SH-SY5Y (cell line): ENCODE measurements around the gene NUDT8.

Experiments
- GATA2 ChIP-seq: IDR thresholded peaks from 2 replicates; pipeline ENCODE4 v1.6.1; 2011; ENCODE audit warnings: mild to moderate bottlenecking, low read depth, low read length
- GATA3 ChIP-seq: IDR thresholded peaks from 2 replicates; pipeline ENCODE4 v1.6.1; 2011; ENCODE audit warnings: low read depth, mild to moderate bottlenecking, low read length, moderate library complexity

Gene NUDT8

DNA sequence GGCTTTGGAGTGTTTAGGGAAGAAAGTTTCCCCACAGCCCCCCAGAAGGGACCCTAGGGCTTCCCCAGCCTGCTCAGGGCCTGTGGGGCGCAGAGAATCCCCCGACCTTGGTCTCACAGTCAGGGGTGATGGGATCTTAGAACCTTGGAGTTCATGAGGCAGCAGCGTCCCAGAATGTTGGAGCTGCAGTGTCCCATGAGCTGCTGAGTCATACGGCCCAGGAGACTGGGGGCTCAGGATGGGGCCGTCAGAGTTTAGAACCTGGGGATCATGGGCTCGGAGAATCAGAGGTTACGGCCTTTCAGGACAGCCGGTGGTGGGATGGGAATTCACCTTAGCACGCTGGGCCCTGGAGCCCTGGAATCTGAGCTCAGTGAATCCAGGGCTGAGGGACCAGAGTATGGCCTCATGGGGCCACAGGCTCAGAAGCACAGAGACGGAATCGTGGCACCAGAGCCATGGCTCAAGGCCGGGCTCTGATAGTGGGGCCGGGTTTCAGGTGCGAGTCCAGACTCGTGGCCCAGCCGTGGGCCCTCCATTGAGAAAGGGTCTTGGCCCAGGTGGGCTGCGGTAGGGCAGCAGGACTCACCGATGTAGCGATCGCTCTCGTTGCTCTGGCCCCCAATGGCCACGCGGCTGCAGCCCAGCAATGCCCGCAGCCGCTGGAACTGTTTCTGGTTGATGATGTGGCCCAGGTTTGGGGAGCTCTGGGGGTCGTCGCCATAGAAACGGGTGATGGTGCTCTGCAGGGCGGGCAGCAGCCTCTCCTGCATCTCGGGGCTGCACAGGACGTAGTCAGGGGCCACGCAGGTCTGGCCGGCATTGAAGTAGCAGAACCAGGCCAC is 35.2 kb upstream of the NUDT8 start:
- TF ChIP-seq GATA2 = no peak
- no peak for TF ChIP-seq GATA3

DNA sequence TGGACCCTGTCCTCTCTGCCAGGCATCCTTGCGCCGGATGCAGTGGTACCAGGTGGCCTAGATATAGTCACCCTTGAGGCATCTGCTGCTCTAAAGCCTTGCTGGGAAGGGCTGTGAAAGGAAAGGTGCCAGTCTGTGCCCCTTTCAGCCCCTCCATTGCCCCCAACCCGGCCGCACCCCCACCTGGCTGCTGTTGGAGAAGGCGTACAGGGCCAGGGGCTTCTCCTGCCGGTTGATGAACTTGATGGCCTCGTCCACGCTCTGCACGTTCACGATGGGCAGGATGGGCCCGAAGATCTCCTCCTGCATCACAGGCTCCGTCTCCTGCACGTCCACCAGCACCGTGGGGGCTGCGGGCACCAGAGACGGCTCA is 34.5 kb upstream of the NUDT8 start:
- TF ChIP-seq GATA2 (no peak), GATA3 (no peak)

DNA sequence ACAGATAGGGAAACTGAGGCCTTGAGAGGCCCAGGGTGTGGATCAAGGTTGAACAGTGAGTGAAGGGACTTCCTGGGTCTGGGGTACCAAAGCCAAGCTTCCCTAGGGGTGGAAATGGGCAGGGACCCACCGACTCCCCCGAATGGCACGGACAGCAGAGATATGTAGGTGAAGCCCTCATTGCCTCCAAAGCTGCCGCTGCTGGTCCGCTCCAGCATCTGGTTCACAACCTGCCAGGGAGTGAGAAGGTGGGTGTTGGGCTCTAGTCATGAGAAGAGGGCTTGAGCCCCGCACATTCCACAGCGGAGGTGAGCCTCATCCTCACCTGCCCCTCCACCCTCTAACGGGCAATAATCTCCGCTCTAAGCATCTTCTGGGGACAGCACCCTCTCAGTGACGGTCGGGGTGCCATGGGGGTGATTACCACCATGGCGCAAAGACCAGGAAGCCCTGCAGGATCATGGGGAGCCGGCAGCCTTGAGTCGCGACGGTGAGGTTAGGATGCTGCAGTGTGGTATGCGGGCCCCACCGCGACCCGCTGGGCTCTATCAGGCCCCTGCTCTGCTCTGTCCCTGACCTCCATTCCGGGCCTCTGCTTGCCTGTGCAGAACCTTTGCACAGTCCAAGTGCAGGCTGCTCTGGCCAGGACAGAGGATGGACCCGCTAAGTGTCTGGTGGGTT is 33.9 kb upstream of the NUDT8 start:
- TF ChIP-seq GATA3 = no peak
- no peak for TF ChIP-seq GATA2

DNA sequence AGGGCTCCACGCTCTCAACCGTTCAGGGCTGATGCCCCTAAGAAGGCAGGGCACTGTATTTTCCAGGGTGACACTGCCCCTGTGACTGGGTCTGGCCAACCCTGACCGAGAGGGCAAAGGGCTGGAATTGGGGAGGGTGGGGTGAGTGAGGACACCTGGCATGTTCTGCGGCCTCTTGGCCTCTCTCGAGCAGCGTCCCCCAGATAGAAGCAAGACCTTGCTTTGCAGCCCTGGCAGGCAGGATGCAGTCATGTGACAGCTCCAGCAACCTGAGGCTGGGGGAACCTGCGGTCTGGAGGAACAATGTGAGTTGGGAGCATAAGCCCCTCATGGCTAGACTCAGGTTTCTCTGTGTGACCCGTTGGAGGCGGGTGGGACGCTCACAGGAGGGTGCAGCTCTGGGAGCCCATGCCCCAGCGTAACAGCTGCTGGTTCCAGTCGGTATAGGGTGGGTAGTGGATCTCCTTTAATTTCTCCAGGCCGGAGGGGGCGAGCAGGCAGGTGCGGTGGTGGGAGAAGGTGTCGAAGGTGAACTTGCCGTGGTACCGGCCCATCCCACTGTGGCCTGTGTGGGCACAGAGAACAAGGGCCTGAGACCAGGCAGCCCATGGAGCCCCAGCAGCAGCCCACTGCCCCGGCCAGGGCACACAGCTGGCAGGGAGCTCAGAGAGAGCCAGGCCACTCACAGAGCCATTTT is 33.2 kb upstream of the NUDT8 start:
- TF ChIP-seq GATA2 (no peak), GATA3 (no peak)

DNA sequence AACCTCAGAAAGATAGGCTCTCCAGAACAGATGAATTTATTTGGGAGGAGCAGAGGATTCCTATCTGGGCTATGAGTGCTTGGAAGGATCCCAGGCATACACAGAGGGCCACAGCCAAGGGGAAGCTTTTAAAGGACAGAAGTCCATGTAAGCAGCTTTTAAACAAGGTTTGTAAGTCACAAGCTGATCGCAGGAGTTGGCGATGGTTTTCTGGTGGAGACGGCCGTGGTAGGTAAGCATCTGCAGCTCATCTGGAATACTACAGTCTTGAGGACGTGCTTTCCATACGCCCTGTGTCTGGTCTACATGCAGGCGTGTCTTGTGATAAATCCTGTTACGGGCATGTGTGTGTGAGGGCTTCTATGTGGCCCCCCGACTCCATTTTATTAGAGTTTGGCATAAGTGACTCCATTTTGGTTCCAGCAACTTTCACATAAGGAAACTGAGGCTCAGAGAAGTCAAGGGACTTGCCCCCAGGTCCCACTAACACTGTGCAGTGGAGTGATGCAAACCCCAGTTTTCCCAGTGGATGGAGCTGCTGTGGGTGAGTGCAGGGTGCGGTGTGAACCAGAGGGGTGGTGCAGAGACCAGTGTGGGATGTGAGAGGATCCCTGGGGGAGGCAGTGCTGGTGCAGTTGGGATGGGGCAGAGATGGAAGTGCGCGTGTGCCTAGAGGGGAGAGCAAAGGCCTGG is 32.6 kb upstream of the NUDT8 start:
- TF ChIP-seq GATA2 (no peak), GATA3 (no peak)

DNA sequence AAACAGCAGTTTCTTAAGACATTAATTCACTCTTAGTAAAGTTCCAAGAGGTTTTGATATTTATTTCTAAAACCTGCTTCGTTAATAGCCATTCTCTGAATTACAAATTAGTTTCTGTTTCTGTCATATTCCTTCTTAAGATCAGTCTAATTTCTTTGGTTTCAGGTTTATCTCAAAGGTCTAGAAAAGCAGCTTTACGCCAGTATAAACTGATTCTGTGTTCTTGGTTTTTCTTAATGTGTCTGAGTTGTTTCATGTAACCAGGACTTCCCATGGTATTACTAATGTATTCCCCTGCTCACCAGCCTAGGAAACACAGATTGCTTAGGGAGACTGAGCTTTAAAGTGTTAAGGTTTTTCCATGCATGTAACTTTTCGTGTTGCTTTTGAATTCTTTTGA is 27.6 kb upstream of the NUDT8 start:
- TF ChIP-seq GATA2 = no peak
- TF ChIP-seq GATA3 = no peak

DNA sequence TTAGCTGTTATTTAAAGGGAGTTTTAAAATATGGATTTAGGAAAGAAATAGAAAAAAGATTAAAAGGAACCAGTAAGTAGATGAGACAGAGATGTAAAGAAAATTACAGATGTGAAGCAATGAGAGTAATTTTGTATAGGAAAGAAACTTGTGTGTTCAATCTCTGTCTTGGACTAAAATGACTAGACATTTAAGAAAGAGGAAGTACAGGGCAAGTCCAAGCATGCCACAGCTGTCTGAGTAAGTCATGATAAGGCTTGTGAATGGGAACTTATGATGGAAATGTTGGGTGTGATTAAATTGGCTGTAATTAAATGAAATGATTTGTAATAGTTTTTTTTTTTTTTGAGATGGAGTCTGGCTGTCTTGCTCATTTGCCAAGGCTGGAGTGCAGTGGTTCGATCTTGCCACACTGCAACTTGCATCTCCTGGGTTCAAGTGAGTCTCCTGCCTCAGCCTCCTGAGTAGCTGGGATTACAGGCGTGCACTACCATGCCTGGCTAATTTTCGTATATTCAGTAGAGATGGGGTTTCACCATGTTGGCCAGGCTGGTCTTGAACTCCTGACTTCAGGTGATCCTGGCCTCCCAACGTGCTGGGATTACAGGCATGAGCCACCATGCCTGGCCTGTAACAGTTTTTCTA is 26.7 kb upstream of the NUDT8 start:
- TF ChIP-seq GATA2 = no peak
- TF ChIP-seq GATA3 = no peak

DNA sequence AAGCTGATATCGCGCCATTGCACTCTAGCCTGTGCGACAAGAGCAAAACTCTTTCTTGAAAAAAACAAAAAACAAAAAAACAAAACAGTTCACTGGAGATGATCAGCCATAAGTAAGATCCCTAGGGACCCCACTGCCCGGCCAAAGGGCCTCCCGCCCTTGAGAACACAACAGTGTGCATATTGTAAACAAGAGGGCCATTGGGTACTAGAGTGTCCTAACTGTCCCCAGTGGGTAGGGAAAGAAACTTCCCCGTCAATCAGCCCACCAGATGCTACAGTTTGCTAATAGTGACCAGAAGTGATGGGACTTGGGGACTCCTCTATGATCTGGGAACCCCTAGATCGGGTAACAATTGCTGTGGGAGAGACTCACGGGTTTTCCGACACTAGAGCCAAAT is 24.5 kb upstream of the NUDT8 start:
- no peak for TF ChIP-seq GATA3
- TF ChIP-seq GATA2 = no peak

DNA sequence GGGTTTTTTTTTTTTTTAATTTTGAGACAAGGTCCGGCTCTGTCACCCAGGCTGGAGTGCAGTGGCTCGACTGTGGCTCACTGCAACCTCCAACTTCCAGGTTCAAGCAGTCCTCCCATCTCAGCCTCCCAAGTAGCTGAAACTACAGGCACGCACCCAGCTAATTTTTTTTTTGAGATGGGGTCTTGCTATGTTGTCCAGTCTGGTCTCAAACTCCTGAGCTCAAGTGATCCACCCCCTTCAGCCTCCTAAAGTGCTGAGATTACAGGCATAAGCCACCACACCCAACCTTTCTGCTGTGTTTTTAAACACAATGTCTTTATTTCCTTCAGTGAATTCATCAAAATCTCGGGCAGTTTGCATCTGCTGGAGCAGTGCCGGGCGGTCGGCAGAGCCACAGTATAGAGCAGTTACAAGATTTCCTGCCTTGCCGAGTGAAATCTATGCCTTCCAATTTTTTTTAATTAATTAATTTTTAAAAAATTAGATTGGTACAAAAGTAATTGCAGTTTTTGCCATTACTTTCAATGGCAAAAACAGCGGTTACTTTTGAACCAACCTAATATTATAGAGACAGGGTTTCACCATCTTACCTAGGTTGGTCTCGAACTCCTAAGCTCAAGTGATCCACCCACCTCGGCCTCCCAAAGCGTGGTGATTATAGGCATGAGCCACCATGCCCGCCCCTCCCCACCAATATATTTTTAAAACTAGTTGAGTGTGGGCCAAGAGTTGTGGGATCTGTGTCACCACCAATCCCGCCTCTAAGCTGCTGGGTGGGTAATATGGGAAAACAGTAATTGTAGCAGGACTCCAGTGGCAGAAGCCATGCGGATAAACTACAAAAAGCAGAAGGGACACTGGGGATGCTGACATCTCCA is 23.5 kb upstream of the NUDT8 start:
- no peak for TF ChIP-seq GATA2
- no peak for TF ChIP-seq GATA3

DNA sequence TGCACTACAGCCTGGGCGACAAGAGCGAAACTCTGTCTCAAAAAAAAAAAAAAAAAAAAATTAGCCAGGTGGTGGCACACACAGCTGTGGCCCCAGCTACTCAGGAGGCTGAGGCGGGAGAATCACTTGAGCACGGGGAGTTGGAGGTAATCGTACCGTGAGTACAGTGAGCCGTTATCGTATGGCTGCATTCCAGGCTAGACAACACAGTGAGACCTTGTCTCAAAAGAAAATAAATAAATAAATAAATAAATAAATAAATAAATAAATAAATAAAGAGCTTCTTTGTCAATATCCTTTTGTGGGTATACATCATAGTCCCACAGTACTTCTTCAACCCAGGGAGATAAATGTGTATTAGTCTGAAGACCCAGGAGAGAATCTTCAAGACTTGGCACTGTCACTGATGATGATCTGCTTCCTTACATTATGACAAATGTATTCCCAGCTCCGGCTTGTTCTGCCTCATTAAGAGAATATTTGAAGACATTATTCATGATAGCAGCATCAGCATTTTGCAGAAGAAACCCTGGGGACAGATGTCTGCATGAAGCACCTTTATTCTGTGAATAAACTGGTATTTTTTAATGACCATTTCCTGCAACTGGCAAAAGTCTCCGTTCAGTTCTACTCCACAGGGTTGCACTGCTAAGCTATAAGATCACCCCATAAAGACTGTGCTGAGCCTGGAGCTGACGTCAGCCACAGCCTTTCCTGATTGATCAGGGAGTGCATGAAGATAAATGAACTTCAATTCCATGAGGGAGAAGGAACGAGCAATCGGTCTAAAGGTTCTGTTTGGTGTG is 22.4 kb upstream of the NUDT8 start:
- TF ChIP-seq GATA3 (no peak), GATA2 (no peak)

DNA sequence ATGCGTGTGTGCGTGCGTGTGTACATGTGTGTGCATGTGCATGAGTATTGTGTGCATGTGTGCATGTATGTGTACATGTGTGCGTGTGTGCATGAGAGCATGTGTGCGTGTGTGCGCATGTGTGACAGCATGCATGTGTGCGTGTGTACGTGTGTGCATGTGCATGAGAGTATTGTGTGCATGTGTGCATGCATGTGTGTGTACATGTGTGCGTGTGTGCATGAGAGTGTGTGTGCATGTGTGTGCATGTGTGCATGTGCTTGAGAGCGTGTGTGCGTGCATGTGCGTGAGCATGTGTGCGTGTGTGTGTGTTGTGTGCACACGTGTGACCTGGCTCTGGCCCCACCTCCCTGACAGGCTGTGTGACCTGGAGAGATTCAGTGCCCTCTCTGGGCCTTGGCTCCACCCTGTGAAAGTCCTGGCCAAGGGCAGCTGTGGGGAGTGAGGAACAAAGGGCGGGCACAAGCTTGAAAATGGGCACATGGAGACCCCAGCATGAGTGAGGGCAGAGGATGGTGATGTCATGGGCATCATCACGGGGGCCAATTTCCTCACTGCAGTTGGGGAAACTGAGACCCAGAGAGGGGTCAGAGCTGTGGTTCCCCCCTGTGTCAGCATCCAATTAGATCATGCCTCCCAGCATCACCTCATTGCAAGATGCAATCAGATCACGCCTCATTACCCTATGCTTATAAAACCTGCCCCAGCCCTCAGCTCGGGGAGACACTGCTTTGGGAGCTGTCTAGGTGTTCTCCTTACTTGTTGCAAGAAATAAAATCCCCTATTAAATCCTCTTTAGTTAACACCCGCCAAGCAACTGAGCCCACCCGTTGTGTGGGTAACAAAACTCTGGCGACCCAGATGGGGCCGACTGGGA is 20.1 kb upstream of the NUDT8 start:
- TF ChIP-seq GATA2 (no peak), GATA3 (no peak)
